H1 (cell line): ENCODE data around the gene FCN2. TPM values are rescaled to one million over a fixed set of nuclear protein-coding genes. Genes with fewer than 3 reads are reported as not detected.

Experiments used
- CTCF ChIA-PET: fragments of 300-600 bp; sonication (Branson Sonifier 250); formaldehyde crosslinking; loops from one replicate; lab custom pipeline; 2021; ENCODE audit not compliant: partially characterized antibody; lab: Charles Lee
- POLR2A ChIA-PET: fragments of 300-600 bp; sonication (Branson Sonifier 250); formaldehyde crosslinking; loops from one replicate; lab custom pipeline; 2021; ENCODE audit warnings: inconsistent platforms; ENCODE audit not compliant: partially characterized antibody; lab: Charles Lee
- DNase-seq, 2 experiments: peaks; one replicate each; pipeline versions ENCODE4 v3.0.0 to v3.0.0-alpha.2; 2010 to 2022; ENCODE audit warnings: low spot score in 2 of 2, low read depth in 1 of 2, mixed read lengths in 1 of 2
- FAIRE-seq: peaks from 2 replicates; lab custom pipeline; 2011; peaks lifted over from hg19 to GRCh38; lab: Jason Lieb, UNC
- H2AFZ ChIP-seq: 2 replicates; pipeline ENCODE4 v1.8.1; 2012; ENCODE audit warnings: low read length, inconsistent platforms
- H2AK5ac ChIP-seq: 2 replicates; pipeline ENCODE4 v1.6.1; 2013; ENCODE audit warnings: low read depth, low read length
- H2BK120ac ChIP-seq: replicated peaks from 2 replicates; pipeline ENCODE3; 2013; ENCODE audit warnings: low read depth, low read length, inconsistent platforms
- H2BK12ac ChIP-seq: 2 replicates; pipeline ENCODE4 v1.6.1; 2013; ENCODE audit warnings: low read depth, low read length
- H2BK15ac ChIP-seq: 2 replicates; pipeline ENCODE4 v1.6.1; 2013; ENCODE audit warnings: low read length
- H2BK20ac ChIP-seq: 2 replicates; pipeline ENCODE4 v1.6.1; 2013; ENCODE audit warnings: low read length
- H2BK5ac ChIP-seq: 2 replicates; pipeline ENCODE4 v1.6.1; 2013; ENCODE audit warnings: low read depth, low read length
- H3K14ac ChIP-seq: 2 replicates; pipeline ENCODE4 v1.6.1; 2013; ENCODE audit warnings: inconsistent platforms; ENCODE audit not compliant: insufficient read length
- H3K18ac ChIP-seq: 2 replicates; pipeline ENCODE4 v1.6.1; 2013; ENCODE audit warnings: low read length; ENCODE audit errors: extremely low read depth
- H3K23ac ChIP-seq: 2 replicates; pipeline ENCODE4 v1.6.1; 2013; ENCODE audit warnings: inconsistent platforms; ENCODE audit not compliant: insufficient read length
- H3K23me2 ChIP-seq: 2 replicates; pipeline ENCODE4 v1.6.1; 2013; ENCODE audit warnings: low read depth, low read length
- H3K27ac ChIP-seq: 2 replicates; pipeline ENCODE4 v1.6.1; 2011; ENCODE audit warnings: low read depth, low read length, inconsistent platforms
- H3K27me3 ChIP-seq, 4 experiments: replicated peaks in 1 of 4; 1 replicate in 1 of 4; 2 replicates in 3 of 4; pipeline versions ENCODE4 v1.6.1 to v1.8.1; 2011 to 2013; ENCODE audit warnings: low read length in 3 of 4, mild to moderate bottlenecking in 3 of 4, inconsistent platforms in 2 of 4, mixed read lengths in 2 of 4, moderate library complexity in 1 of 4; ENCODE audit not compliant: control insufficient read depth in 3 of 4, insufficient read depth in 3 of 4; ENCODE audit errors: extremely low read depth in 1 of 4
- H3K36me3 ChIP-seq, 4 experiments: 2 replicates each; pipeline versions ENCODE4 v1.6.1 to v1.8.1; 2011 to 2013; ENCODE audit warnings: mild to moderate bottlenecking in 4 of 4, low read length in 3 of 4, moderate library complexity in 2 of 4, control low read depth in 1 of 4, inconsistent platforms in 1 of 4; ENCODE audit not compliant: insufficient read depth in 4 of 4, control insufficient read depth in 2 of 4
- H3K4ac ChIP-seq: replicated peaks from 2 replicates; pipeline ENCODE3; 2013; ENCODE audit warnings: low read length, low read depth, mixed read lengths, inconsistent platforms; ENCODE audit not compliant: insufficient read length
- H3K4me1 ChIP-seq, 4 experiments: replicated peaks in 1 of 4; 1 replicate in 1 of 4; 2 replicates in 3 of 4; pipeline versions ENCODE4 v1.6.1 to v1.8.1; 2011 to 2013; ENCODE audit warnings: low read length in 3 of 4, inconsistent platforms in 2 of 4, mixed read lengths in 1 of 4; ENCODE audit not compliant: insufficient read depth in 4 of 4, control insufficient read depth in 3 of 4
- H3K4me2 ChIP-seq, 2 experiments: 2 replicates each; pipeline versions ENCODE4 v1.6.1 to v1.8.1; 2011 to 2013; ENCODE audit warnings: low read depth in 2 of 2, low read length in 2 of 2, control low read depth in 1 of 2, inconsistent platforms in 1 of 2, mild to moderate bottlenecking in 1 of 2; ENCODE audit not compliant: insufficient read depth in 1 of 2
- H3K4me3 ChIP-seq, 4 experiments: fragments of 200-600, 300-600 bp in 1 of 4; sonication (generic), shearing (Covaris generic), sonication (Bioruptor Twin) in 1 of 4; 2 replicates each; pipeline versions ENCODE4 v1.5.1 to v1.8.1; 2011 to 2016; ENCODE audit warnings: low read length in 4 of 4, low read depth in 3 of 4, control low read depth in 2 of 4, inconsistent platforms in 2 of 4, mild to moderate bottlenecking in 2 of 4, mixed read lengths in 1 of 4, moderate library complexity in 1 of 4; ENCODE audit not compliant: insufficient read depth in 2 of 4; ENCODE audit errors: extremely low read depth in 1 of 4
- H3K56ac ChIP-seq: replicated peaks from 2 replicates; pipeline ENCODE3; 2013; ENCODE audit warnings: low read depth, mild to moderate bottlenecking, mixed read lengths, low read length, inconsistent platforms; ENCODE audit not compliant: insufficient read length
- H3K79me1 ChIP-seq: 2 replicates; pipeline ENCODE4 v1.6.1; 2013; ENCODE audit warnings: low read depth, low read length, control low read depth
- H3K79me2 ChIP-seq, 2 experiments: 2 replicates each; pipeline versions ENCODE4 v1.6.1 to v1.8.1; 2012 to 2013; ENCODE audit warnings: low read length in 2 of 2, mild to moderate bottlenecking in 2 of 2, inconsistent platforms in 1 of 2; ENCODE audit not compliant: insufficient read depth in 2 of 2, control insufficient read depth in 1 of 2
- H3K9ac ChIP-seq, 4 experiments: replicated peaks in 1 of 4; 1 replicate in 1 of 4; 2 replicates in 3 of 4; pipeline versions ENCODE4 v1.6.1 to v1.8.1; 2011 to 2013; ENCODE audit warnings: low read depth in 3 of 4, low read length in 3 of 4, control low read depth in 2 of 4, mild to moderate bottlenecking in 2 of 4, moderate library complexity in 2 of 4, inconsistent platforms in 1 of 4; ENCODE audit errors: extremely low read depth in 1 of 4
- H3K9me3 ChIP-seq, 2 experiments: 2 replicates each; pipeline versions ENCODE4 v1.6.1 to v1.8.1; 2012 to 2013; ENCODE audit warnings: mild to moderate bottlenecking in 2 of 2, moderate library complexity in 2 of 2, control low read depth in 1 of 2, inconsistent platforms in 1 of 2, low read depth in 1 of 2, low read length in 1 of 2, mixed read lengths in 1 of 2; ENCODE audit not compliant: insufficient read depth in 2 of 2
- H4K20me1 ChIP-seq, 2 experiments: replicated peaks in 1 of 2; 2 replicates each; pipeline versions ENCODE3 to v1.8.1; 2011 to 2013; ENCODE audit warnings: inconsistent platforms in 2 of 2, low read length in 2 of 2, mild to moderate bottlenecking in 1 of 2; ENCODE audit not compliant: insufficient read depth in 2 of 2, control insufficient read depth in 1 of 2
- H4K5ac ChIP-seq: 2 replicates; pipeline ENCODE4 v1.6.1; 2013; ENCODE audit warnings: low read length, low read depth, mixed read lengths, inconsistent platforms; ENCODE audit not compliant: insufficient read length
- H4K8ac ChIP-seq: 2 replicates; pipeline ENCODE4 v1.8.0; 2013; ENCODE audit warnings: mild to moderate bottlenecking, moderate library complexity, low read length, inconsistent platforms; ENCODE audit not compliant: insufficient read depth; ENCODE audit errors: extremely low read depth
- H4K91ac ChIP-seq: replicated peaks from 2 replicates; pipeline ENCODE3; 2013; ENCODE audit warnings: low read length, mixed read lengths, inconsistent platforms; ENCODE audit not compliant: insufficient read length
- ASH2L ChIP-seq: fragments of 200-600, 300-600 bp; sonication (generic); IDR thresholded peaks from one replicate; pipeline ENCODE4 v1.7.1; 2017; ENCODE audit warnings: low read length
- FOSL1 ChIP-seq: IDR thresholded peaks from 2 replicates; pipeline ENCODE4 v1.6.1; 2011; ENCODE audit warnings: mild to moderate bottlenecking, low read depth, low read length, moderate library complexity; ENCODE audit not compliant: insufficient read depth
- HDAC2 ChIP-seq, 2 experiments: fragments of 300-600 bp in 1 of 2; sonication (generic) in 1 of 2; IDR thresholded peaks; 2 replicates each; pipeline ENCODE4 v1.6.1; 2011 to 2012; ENCODE audit warnings: low read depth in 2 of 2, low read length in 2 of 2, mild to moderate bottlenecking in 2 of 2, moderate library complexity in 2 of 2, borderline replicate concordance in 1 of 2, inconsistent platforms in 1 of 2
- JUND ChIP-seq: IDR thresholded peaks from 2 replicates; pipeline ENCODE4 v1.6.1; 2011; ENCODE audit warnings: mild to moderate bottlenecking, improper control_type of control experiment, low read length
- KDM5A ChIP-seq: fragments of 200-600 bp; IDR thresholded peaks from 2 replicates; pipeline ENCODE4 v1.7.1; 2012; ENCODE audit warnings: mild to moderate bottlenecking, low read length, inconsistent platforms, mixed read lengths
- MAX ChIP-seq: IDR thresholded peaks from 2 replicates; pipeline ENCODE4 v1.6.1; 2012; ENCODE audit warnings: inconsistent platforms
- NANOG ChIP-seq: IDR thresholded peaks from 2 replicates; pipeline ENCODE4 v1.6.1; 2011; ENCODE audit warnings: low read length, low read depth, mild to moderate bottlenecking, inconsistent platforms; ENCODE audit not compliant: insufficient read depth, poor library complexity, severe bottlenecking
- POLR2A ChIP-seq, 2 experiments: IDR thresholded peaks; 1 replicate in 1 of 2; 2 replicates in 1 of 2; pipeline ENCODE4 v1.6.1; 2011; ENCODE audit warnings: low read depth in 2 of 2, low read length in 2 of 2, mild to moderate bottlenecking in 2 of 2; ENCODE audit errors: control extremely low read depth in 1 of 2
- TAF1 ChIP-seq: IDR thresholded peaks from 2 replicates; pipeline ENCODE4 v1.6.1; 2011; ENCODE audit warnings: mild to moderate bottlenecking, low read depth, low read length
- TBP ChIP-seq: IDR thresholded peaks from 2 replicates; pipeline ENCODE4 v1.6.1; 2011; ENCODE audit warnings: low read depth, low read length, improper control_type of control experiment
- TCF12 ChIP-seq: IDR thresholded peaks from 2 replicates; pipeline ENCODE4 v1.6.1; 2011; ENCODE audit warnings: low read depth, mild to moderate bottlenecking, low read length
- TEAD4 ChIP-seq: IDR thresholded peaks from 2 replicates; pipeline ENCODE4 v1.6.1; 2012; ENCODE audit warnings: low read depth, low read length, inconsistent platforms, mixed read lengths
- USF2 ChIP-seq: IDR thresholded peaks from 2 replicates; pipeline ENCODE4 v1.6.1; 2011; ENCODE audit warnings: low read length, improper control_type of control experiment
- WGBS, 2 experiments: shearing (Covaris generic) in 1 of 2; methylation state at CpG; one replicate each; pipeline versions ENCODE4 v1.1.6 to v1.1.7; 2013 to 2015; ENCODE audit warnings: low lambda C conversion rate in 2 of 2, mixed read lengths in 2 of 2, inconsistent platforms in 1 of 2, low coverage in 1 of 2, missing lambda C conversion rate in 1 of 2; ENCODE audit not compliant: insufficient replicate concordance in 2 of 2, insufficient coverage in 1 of 2, insufficient read length in 1 of 2; ENCODE audit errors: extremely low coverage in 1 of 2, missing lambda C conversion rate in 1 of 2; 5-methylcytosine and 5-hydroxymethylcytosine counted together
- polyA plus RNA-seq, 7 experiments: library from polyadenylated mRNA; depleted of rRNA in 3 of 7; stranded (reverse) in 5 of 7; unstranded in 2 of 7; fragments of >200 nt in 5 of 7; fragments of 200-250 nt in 2 of 7; gene quantifications; 1 replicate in 5 of 7; 2 replicates in 1 of 7; 4 replicates in 1 of 7; pipeline versions ENCODE4 v1.2.1 to v1.2.3, GENCODE V29; 2011 to 2013; ENCODE audit warnings: missing spikeins in 2 of 7, mixed read lengths in 2 of 7
- total RNA-seq: library from RNA; stranded (reverse); fragmentation: NEBNext Ultra II Directional; extraction: Animal tissue kit (Norgen Biotek cat#: 25700); gene quantifications from 2 replicates; pipeline ENCODE4 v1.2.1, GENCODE V29; 2021

Gene FCN2
- total and polyA plus RNA-seq, 2 of the 8 experiments (the other 6 are each of a cell fraction or from before 2014, with no cell fraction given) = not detected

GRCh38 chr9:134892820-134893420 is 12.3 kb downstream of the FCN2 start:
- Histone ChIP-seq H3K36me3 (no peaks in the 10 kb centered on the region), H2AFZ (no peak overlapping the region), H3K27me3 (no peaks in the 10 kb centered on the region), H3K9ac (no peak overlapping the region), H4K20me1 (no peaks in the 10 kb centered on the region), H3K79me2 (no peaks in the 10 kb centered on the region), H2BK15ac (no peak overlapping the region), H3K56ac (no peak overlapping the region), H3K18ac (no peak overlapping the region), H3K23ac (no peak overlapping the region), H4K8ac (no peak overlapping the region), H2BK12ac (no peak overlapping the region), H3K9me3 (peaks cover 11 to 14% of the 10 kb centered on the region in 2 experiments; a peak in 3 of 4 replicates), H3K4me3 (no peak overlapping the region), H4K5ac (no peak overlapping the region), H2BK5ac (no peak overlapping the region), H4K91ac (no peak overlapping the region), H3K4me1 (no peaks in the 10 kb centered on the region), H3K4ac (no peak overlapping the region), H2BK20ac (no peak overlapping the region), H3K27ac (no peak overlapping the region), H2AK5ac (no peak overlapping the region), H3K4me2 (no peak overlapping the region), H2BK120ac (no peak overlapping the region), H3K14ac (no peak overlapping the region), H3K23me2 (no peaks in the 10 kb centered on the region), H3K79me1 (no peaks in the 10 kb centered on the region)
- FAIRE-seq (no peak), DNase-seq (no peak)
- CTCF ChIA-PET = interaction anchor here (0.6 to 1.1 kb wide), 2 partner anchors 59 to 113 kb away, joined by 3 read pairs; no protein-coding TSS in a partner anchor
- POLR2A ChIA-PET = no interaction called here
- 91% methylated on average over 7 of the region's 7 CpGs; no CpG with 5 or more reads in 1 of the 2 experiments for WGBS, 2 experiments
- TF ChIP-seq MAX (no peak), NANOG (no peak), TEAD4 (no peak), POLR2A (IDR thresholded peaks at IDR 0.05; ENCODE audit: control extremely low read depth in 1 of 2, low read depth in 2 of 2, low read length in 2 of 2) (no peak), TAF1 (no peak), TCF12 (no peak), ASH2L (no peak), JUND (no peak), TBP (no peak), HDAC2 (IDR thresholded peaks at IDR 0.05; ENCODE audit: borderline replicate concordance in 1 of 2, low read depth in 2 of 2, low read length in 2 of 2) (no peak), USF2 (no peak), KDM5A (no peak), FOSL1 (no peak)
